CD4-positive, alpha-beta T cell treated with Interleukin-12 subunit alpha and Interleukin-12 subunit beta, for 1 hour (primary cell): ENCODE results near the gene SMC1B.
"Not testable (repeated sequence)": the region's sequence is repeated elsewhere in the genome, so short reads cannot be mapped to it uniquely, and the experiment has no call there.

Source experiments
- DNase-seq: peaks from one replicate; pipeline ENCODE4 v3.0.0-alpha.2; 2020

Gene SMC1B

DNA sequence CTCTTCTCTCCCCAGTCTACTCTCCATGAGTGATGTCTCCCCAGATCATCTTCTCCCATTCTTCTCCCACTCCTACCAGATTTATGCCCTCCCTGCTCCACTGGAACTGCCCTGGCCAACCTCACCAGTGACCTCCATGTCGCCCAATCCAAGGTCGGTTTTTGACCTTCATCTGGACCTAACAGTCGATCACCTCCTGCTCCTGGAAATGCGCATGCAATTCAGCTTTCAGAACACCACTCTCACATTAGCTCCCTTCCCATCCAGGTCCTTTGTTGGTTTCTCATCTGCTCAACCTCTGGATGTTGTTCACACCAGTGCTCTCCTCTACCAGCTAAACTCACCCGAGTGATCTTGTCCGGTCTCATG is 5.4 kb upstream of the SMC1B start:
- no peak for DNase-seq

DNA sequence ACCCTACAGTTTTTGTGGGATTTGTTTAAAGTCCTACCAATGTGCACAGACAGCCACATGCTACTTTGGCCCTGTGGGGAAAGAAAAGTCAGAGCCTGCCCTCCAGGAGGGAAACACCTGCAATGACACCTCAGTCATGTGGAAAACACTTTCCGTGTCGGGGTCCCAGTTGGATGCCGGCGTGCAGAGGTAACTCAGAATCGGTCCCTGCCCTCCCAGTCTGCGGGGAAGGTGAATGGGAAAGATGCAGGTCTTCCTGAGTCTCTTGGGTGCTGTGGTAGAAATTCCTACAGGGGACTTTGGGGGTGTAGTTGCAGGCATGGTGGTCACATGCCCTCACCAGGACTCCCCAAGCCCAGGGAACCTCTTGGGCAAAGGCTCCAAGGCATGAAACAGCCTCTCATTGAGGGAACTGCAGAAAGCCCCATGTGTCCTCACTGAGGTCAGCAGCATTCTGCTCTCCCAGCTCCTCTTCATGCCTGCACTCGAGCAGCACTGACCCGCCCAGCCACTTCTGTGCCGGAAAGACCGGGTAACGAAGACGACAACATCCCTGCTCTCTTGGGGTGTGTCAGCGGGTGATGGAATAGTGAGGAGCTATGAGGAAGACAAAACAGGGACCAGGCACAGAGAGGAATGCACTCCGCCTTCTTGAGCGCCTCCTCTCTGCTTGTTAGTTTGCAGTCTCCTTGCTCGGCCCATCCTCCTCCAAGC is 4.8 kb upstream of the SMC1B start:
- no peak for DNase-seq

DNA sequence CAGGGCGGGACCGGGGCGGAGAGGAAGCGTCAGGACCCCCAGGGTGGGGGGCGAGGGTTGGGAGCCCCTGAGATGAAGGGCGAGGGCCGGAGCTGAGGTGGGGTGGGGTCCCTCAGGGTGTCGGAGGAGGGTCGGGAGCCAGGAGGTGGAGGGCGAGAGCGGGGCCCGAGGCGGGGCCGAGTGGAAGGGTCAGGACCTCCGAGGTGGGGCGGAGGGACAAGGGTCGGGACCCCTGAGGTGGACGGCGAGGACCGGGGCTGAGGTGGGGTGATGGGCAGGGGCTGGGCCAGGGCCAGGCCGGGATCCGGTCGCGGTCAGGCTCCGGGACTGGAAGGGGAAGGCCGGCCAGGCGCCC is 409 bp downstream of the SMC1B start:
- no peak for DNase-seq

DNA sequence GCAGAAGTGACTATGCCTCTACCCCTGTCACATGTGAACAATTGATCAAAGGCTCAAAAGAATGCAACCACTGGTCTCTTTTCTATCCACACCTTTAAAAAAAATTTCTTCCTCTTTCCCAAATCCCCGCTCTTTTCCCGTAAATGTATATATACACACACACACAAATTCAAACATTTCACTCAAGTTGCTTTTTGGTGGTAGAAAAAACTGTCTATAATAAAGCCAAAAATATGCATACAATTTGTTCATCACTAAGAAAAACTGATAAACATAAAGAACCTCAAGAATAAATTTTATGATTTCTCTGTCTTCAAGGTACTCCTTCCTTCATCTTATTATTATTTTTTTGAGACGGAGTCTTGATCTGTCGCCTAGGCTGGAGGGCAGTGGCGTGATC is 5.6 kb downstream of the SMC1B start:
- DNase-seq: no peak

DNA sequence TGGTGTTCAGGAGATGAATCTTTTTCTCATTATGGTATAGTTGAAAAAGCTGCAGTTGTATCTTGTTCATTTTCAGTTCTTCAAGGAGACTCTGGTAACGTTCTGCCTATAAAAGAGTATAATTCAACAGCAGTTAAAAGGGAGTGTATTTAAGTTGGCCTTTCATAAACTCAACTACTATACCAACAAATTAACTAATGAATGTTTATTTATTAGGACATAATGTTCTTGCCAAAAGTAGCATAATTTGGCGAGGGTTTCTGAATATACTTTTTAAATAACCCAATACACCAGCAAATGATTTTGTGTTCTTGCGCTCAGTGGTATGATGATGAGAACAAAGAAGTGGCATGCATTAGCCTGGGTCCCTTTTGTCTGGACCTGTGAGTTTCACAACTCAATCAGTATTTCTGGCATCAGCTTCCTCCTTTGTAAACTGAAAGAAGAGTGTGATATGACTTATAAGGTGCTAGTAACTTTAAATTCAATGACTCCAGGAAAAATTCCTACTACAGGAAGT is 10.9 kb downstream of the SMC1B start:
- DNase-seq: no peak

DNA sequence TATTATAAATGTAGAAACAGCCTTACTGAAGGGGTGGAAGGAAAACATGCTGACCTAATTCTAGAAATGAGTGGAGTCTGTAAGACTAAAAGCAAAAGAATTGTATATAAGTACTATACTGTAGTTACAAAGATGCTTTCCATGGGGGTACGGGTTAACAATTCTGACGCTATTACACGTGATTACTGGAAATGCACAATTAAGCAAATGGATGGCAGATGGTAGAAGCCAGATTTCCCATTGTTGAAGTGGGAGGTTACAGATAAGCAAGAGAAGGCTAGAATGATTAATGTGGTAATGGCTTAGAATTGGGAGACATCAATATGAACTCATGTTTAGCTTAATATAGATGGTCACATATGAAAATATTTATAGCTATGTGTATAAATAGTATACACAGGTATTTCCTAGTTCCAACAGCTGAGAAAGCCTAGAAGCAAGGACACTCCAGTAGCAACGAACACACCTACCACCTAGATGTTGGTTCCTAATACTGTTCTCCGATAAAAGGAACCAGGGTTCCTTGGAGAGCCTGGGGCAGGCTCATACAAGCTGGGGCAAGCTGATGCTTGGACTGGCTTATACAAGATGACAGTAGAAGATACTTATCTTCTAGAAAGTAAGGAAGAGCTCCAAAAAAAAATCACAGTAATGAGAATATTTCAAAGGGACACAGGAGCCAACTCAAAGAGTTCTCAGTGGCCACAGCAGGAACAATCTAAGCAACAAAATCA is 13.5 kb downstream of the SMC1B start:
- no peak for DNase-seq

DNA sequence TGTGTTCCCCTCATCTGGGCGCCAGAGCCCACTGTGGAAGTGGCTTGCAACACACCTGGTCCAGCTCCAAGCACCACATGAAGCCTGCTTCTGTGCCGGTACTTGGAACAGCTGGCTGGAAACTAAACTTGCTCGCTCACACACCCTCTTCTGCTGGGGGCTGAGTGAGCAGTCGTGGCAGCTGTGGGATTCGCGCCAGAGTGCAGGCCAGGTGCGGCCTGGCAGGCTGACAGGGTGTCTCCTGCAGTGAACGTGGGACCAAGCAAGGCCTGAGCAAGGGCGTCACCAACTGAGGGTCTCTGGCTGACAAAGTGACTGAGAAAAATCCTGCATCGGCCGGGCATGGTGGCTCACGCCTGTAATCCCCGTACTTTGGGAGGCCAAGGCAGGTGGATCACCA is 15.2 kb downstream of the SMC1B start:
- DNase-seq: no peak

DNA sequence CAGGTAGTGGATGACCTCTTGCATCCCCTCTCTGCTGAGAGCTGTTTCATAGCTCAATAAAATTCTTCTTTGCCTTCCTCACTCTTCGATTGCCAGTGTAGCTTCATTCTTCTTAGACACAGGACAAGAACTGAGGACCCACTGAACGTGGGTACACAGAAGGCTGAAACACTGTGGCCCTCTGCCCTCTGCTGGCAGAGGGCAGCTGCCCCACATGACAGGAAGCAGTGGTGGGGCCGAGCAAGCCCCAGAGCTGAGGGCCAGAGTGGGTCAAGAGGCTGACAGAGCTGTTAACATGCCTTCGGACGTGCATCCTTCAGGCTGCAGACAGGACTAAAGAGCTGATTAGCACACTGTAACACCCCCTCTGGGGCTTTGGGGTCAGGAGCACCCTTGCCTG is 15.6 kb downstream of the SMC1B start:
- peak; percentile 13 for DNase-seq

DNA sequence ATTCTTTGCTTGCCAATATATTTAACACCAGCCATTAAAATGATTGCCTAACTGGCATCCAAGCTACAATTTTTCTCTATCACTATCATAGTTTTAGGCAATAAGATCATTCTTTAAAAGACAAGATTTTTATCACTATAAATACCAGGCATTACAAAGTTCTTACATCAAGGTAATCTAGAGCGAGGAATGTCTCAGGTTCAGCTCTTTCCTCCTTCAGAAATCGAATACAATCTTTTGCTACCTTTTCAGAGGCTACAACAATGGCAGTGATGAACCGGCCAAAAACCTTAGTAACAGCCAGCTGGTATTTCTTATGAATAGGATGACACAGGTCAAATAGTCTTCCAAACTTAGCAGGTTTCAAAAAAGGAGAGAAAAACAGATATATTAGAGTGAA is 23.9 kb downstream of the SMC1B start:
- no peak for DNase-seq

DNA sequence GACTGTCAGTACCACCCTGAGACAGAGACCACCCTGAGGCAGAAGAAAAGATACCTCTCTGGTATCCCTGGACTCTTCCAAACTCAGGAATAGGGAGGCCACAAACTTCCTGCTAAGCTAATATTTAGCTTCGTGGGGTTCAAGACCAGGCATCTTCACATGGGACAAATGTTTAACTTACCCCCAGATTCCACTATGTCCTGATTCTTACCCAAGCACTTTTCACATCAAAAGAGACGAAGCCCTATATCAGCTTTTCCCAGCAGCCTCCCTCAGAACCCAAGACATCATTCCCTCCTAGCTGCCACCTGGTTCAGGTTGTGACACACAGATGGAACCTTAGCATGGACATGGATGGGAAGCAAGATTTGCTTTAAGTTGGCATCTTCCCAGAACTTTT is 32.1 kb downstream of the SMC1B start:
- DNase-seq: no peak

DNA sequence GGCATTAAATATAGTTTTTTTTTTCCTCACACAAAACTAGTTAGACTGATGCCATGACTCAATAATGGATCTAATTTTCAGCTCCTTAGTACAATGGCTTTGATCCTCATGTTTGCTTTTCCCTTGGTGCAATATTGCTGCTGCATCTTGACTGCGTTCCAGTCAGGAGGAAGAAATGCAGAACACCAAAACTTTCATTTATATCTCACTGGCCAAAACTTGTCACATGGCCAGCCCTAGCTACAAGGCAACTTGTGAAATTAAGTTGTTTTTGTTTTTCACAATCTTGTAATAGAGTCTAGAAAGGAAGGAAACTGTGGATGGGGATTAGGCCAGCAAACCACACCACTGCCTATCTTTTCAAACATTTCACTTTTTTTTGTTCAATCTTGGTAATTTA is 36.7 kb downstream of the SMC1B start:
- no peak for DNase-seq

DNA sequence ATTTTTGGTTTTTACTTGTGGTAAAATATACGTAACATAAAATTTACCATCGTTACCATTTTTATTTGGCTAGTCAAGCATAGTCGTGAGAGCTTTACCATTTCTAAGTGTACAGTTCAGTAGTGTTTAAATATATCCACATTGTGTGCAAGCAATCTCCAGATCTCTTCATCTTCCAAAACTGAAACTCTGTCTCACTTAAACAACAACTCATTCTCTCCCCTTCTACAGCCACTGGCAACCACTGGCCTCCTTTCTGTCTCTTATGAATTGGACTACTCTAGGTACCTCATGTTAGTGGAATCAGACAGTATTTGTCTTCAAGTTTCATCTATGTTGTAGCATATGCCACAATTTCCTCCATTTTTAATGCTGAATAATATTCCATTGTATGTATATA is 37.4 kb downstream of the SMC1B start:
- no peak for DNase-seq

DNA sequence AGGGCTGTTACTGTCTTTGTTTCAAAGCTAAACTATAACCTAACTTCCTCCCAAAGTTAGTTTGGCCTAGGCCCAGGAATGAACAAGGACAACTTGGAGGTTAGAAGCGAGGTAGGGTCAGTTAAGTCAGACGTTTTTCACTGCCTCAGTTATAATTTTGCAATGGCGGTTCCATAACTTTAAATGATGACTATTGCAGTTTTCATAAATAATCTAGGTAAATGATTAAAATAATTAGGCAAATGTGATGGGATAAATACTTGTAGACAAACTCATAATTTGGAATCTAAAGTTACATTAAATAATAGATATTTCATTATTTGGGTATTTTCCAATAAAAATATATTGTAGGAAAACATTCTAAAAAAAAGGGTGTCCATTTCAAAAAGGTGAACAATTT is 39.8 kb downstream of the SMC1B start:
- not testable (repeated sequence) for DNase-seq

DNA sequence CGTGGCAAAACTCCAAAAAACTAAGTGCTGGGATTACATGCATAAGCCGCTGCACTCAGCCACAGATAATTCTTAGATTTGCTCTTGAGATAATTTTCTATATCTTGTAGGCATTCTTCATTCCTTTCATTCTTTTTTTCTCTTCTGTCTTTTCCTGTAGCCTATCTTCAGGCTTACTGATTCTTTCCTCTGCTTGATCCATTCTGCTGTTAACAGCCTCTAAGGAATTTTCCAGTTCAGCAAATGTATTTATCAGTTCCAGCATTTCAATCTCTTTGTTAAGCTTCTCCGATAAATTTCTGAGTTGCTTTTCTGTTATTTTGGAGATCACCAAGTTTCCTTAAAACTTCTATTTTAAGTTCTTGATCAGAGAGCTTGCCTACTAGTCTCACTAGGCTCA is 46.7 kb downstream of the SMC1B start:
- no peak for DNase-seq

DNA sequence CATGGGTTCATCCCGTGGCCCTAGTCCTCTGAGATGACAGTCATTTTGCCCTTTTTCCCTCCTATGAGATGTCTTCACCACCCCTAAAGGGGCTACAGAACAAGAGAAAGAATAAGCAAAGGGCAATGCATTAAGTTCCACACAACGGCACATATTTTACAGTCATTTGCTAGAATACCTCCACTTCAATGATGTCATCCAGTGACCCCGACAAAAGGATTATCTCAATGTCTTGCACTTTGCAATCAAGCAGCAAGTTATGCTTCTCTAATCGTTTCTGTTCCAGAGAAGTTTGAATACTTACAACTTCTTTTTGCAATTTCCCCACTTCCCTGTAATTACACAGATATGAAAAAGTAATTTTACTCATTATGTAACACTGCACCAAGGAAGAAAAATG is 53.8 kb downstream of the SMC1B start:
- DNase-seq: no peak

DNA sequence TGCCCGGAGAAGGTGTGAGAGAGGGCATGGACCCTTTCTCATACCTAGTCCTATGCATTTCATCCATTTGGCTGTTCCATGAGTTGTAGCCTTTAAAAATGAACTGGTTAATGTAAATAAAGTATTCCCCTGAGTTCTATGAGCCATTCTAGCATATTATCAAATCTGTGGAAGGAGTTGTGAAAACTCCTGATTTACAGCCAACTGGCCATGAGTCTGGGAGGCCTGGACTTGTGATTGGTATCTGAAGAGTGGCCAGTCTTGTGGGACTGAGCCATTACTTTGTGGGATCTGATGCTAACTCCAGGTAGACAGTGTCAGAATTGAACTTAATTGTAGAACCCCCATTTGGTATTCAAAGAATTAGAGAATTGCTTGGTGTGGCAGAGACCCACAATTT is 55.3 kb downstream of the SMC1B start:
- no peak for DNase-seq

DNA sequence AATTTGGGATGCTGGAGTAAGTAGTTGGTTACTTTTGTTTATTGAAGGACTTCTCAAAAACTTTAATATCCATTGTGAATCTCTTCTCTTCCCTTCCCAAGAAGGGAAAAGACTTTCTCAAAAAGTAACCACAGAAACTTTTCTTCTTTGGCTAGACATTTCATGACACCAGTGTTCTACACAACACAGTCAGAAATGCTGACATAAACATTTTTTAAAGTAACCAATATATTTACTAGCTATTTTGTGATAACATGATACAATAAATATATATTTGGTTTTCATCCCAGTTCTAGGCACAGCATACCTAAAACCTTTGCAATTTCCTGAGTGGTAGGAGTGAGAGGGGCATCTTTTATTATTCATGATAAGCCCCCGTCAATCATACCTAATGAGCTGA is 55.9 kb downstream of the SMC1B start:
- no peak for DNase-seq

DNA sequence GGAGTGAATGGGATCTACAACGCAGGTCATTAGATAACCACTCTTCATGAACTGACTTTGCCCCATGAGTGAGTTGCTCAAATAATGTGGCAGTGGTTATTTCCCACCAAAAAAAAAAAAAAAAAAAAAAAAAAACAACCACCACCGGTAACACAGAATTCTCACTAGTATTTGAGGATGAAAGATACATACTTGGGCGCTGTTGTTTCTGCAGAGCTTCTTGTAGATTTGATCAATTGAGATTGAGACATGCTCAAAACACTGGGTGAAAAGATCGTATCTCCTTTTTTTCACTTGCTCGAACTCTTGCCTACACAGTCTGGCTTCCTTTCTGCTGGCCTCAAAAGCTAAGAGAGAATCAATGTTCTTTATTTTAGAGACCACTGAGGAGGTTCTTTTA is 59.6 kb downstream of the SMC1B start:
- no peak for DNase-seq

DNA sequence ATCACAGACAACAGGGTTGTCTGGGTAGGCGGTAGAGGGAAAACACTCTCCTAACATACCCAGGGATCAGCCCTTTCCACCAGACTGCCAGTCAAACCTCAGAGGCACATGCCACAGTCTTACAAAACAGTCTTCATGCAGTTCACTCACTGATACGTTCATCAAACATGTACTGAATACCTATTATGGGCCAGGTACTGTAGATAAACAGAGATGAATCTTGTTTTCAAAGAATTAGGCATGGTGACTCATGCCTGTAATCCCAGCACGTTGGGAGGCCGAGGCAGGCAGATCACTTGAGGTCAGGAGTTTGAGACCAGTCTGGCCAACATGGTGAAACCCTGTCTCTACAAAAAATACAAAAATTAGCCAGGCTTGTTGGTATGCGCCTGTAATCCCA is 60.6 kb downstream of the SMC1B start:
- DNase-seq: not testable (repeated sequence)

DNA sequence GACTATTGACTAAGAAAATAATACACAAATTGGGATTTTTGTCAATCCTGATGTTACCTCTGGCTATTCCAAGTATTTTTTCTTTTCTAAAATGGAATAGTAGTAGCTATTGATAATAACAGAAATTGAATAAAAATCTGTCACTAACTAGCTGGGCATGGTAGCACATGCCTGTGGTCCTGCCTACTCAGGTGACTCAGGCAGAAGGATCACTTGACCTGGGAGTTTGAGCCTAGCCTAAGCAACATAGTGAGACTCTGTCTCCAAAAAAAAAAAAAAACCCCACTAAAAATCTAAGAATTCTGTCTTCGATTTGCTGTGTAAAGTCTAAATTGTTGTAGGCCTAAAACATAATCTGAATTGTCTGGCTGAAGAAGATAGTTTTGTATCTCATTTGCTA is 61.4 kb downstream of the SMC1B start:
- no peak for DNase-seq

DNA sequence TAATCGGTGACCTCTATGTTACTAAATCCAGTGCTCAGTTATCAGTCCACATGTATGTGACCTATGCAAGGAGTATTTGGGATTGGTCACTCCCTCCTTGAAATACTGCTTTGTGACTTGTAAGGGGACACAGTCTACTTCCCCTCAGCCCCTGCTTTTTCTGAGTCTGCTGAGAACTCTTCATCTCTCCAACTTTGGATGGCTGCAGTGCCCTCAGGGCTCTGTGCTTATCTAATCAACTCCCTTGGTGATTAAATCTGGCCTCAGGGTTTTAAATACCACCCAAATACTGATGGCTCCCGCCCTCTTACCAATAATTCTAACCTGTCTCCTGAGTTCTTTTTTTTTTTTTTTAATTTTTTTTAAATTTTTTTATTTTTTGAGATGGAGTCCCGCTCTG is 63.5 kb downstream of the SMC1B start:
- no peak for DNase-seq

DNA sequence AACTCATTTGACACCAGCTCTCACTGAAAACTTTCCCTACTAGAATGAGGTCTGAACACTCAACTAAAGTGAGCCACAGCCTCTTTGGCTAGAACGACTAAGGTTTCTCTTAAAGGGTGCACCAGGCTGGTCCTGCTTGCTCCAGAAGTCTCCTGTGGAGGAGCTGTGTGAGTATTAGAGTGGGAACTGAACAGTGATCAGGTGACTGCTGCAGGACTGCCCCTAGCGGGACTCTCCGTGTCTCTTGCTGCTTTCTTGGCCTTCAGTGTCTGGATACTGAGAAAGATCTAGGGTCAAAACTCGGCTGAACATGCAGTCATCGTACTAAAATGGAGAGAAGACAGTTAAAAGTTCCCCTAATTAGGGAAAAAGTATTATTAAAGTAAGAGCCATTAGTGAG is 69.1 kb downstream of the SMC1B start:
- no peak for DNase-seq

DNA sequence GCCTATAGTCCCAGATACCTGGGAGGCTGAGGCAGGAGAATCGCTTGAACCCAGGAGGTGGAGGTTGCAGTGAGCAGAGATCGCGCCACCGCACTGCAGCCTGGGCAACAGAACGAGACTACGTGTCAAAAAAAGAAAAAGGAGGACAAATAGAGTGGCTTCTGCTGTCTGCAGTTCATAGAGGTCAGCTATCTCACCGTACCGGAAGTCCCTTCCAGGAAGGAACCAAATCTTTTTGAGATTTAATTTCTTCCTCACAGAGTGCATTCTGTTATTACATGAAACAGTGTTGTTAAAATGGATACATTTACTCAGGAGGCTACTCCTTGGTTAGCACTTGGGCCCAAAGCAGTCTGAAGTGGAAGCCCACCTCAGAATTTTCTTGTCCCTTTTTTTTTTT is 70.3 kb downstream of the SMC1B start:
- no peak for DNase-seq

DNA sequence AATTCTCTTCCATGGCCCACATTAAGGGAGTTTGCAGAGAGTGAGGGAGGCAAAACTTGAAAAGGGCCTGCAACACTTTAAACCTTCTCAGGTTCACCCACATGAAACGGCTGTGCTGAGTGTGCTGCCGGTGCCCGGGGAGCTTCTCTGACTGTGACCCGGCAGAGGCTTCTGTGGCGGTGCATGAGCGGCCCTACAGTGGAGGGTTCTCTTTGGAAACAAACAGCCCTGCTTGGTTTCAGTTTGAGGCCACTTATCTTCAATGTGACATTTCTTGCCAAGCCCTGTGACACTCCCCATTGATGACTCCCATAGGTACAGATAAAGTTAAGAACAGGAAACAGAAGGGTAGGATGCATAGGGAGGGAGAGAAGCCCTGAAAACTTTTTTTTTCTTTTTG is 71.9 kb downstream of the SMC1B start:
- peak; percentile 54 for DNase-seq

DNA sequence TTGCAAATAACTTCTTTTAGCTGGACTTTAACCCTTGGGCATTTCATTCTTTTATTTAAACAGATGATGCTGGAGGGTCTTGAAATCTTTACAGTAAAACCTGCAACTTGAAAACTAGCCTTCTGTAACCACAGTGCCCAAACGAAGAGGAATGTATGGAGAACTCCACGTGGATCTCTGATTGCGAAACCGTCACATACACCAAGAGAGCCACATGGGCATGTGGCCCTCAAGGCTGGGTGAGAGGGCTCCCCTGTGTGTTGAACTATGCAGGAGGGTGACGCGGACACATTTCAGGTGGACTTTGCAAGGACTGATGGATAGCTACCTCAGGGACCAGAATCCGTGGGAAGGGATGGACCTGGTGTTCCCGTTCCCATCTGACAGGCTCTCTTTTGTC is 73.1 kb downstream of the SMC1B start:
- no peak for DNase-seq
